Measurements from ENCODE around the gene PARP4.
"Not testable (repeated sequence)": the region's sequence is repeated elsewhere in the genome, so short reads cannot be mapped to it uniquely, and the experiment has no call there.

Gene PARP4

DNA sequence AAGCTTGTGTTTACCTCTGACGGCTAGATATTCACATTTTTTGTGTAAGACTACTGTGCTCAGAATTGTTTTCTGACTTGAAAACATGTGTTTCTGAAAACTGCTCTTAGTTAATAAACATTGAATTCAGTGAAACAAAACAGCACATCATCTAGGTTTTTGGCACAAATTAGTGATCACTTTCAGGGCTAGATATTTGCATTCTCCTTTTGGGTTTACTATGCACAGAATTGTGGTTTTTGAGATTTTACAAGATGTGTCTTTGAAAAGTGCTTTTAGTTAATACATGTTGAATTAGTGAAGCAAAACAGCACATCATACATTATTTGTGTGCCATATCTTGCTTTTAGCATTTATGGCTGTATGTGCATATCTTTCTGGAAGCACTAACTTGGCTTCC, 8.2 kb upstream of the PARP4 start:
- Mint-ChIP-seq H3K36me3 (ENCODE audit: low read depth) (no peaks in the 10 kb centered on the region), H3K4me1 (ENCODE audit: low read depth) (peaks cover 2% of the 10 kb centered on the region), H3K27ac (no peak overlapping the region), H3K9me3 (no peaks in the 10 kb centered on the region), H3K4me3 (no peak overlapping the region), H3K27me3 (ENCODE audit: low read depth) (peaks cover 6% of the 10 kb centered on the region)
- DNase-seq (ENCODE audit: low spot score): no peak

- no peaks in the 10 kb centered on the region for H3K9me3 Mint-ChIP-seq
- H3K27me3 Mint-ChIP-seq (ENCODE audit: low read depth): peaks cover 8% of the 10 kb centered on the region
- no peak overlapping the region for H3K4me3 Mint-ChIP-seq
- no peaks in the 10 kb centered on the region for H3K36me3 Mint-ChIP-seq (ENCODE audit: low read depth)
- DNase-seq (ENCODE audit: low spot score): no peak
- no peak overlapping the region for H3K27ac Mint-ChIP-seq
- H3K4me1 Mint-ChIP-seq (ENCODE audit: low read depth): peaks cover 10% of the 10 kb centered on the region
These were observed 4.3 kb upstream of the PARP4 start for GRCh38 chr13:24516919-24517318.

GRCh38 chr13:24512908-24513213, 283 bp upstream of the PARP4 start:
- Mint-ChIP-seq H3K27me3 (ENCODE audit: low read depth) (peaks cover 8% of the 10 kb centered on the region), H3K27ac (peak overlapping the region; percentile 81), H3K4me1 (ENCODE audit: low read depth) (peaks cover 20% of the 10 kb centered on the region), H3K4me3 (peak overlapping the region; percentile 91), H3K9me3 (no peaks in the 10 kb centered on the region), H3K36me3 (ENCODE audit: low read depth) (peaks cover 14% of the 10 kb centered on the region)
- no peak for DNase-seq (ENCODE audit: low spot score)

DNA sequence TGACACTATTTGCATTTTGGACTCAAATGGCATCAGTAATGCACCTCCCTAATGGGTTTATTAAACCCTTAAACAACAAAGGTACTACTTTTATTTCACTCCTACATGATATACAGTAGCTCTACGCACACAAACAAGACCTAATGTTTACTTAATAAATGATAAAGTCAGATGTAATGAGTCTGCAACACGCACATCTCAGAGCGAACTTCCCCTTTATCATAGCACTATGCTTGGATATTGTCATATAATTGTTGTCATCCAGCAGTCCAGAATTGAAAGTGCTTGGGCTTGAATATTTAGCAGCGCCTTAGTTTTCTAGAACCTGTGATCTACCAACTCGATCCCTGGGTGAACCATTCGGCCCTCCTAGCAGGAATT, 772 bp downstream of the PARP4 start:
- peaks cover 8% of the 10 kb centered on the region for H3K27me3 Mint-ChIP-seq (ENCODE audit: low read depth)
- H3K36me3 Mint-ChIP-seq (ENCODE audit: low read depth): peaks cover 21% of the 10 kb centered on the region
- peak overlapping the region; percentile 91 for H3K4me3 Mint-ChIP-seq
- peaks cover 22% of the 10 kb centered on the region for H3K4me1 Mint-ChIP-seq (ENCODE audit: low read depth)
- no peaks in the 10 kb centered on the region for H3K9me3 Mint-ChIP-seq
- peak overlapping the region; percentile 81 for H3K27ac Mint-ChIP-seq
- DNase-seq (ENCODE audit: low spot score): no peak

DNA sequence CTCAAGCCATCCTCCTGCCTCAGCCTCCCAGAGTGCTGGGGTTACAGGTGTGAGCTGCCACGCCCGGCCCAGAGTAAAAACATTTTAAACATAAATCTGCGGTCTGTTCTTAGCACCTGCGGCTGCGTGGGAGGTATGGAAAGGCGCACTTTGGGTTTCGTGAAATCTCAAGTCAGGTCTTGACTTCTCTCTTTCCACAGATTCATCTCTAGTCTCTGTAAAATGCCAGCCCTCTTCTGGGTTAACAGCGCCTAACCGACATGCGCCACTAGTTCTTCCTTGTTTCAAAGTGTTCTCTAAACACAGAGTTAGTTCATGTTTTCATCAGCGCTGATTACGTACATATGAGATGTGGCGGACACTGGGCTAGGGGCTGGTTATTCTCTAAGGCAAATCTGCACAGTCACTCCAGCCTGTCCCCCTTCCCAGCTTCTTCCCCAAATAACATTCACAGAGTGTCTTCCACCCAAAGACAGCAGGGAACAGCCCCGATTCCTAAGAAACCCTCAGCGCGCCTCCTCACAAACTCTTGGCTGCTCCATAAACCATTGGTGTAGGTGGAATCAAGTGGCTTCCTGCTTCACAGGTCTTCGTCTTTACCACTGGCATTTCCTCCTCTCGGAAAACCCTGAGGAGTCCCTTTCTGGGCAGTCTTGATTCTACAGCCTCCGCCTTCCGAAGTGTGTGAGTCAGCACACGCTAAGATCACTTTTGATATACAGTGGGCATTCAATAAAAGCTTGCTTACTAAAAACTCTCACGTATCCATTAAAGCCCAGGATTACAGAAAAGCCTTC, 1.4 kb downstream of the PARP4 start:
- peak; percentile 75 for DNase-seq (ENCODE audit: low spot score)
- no peaks in the 10 kb centered on the region for H3K9me3 Mint-ChIP-seq
- H3K36me3 Mint-ChIP-seq (ENCODE audit: low read depth): peaks cover 24% of the 10 kb centered on the region
- peaks cover 8% of the 10 kb centered on the region for H3K27me3 Mint-ChIP-seq (ENCODE audit: low read depth)
- peak overlapping the region; percentile 81 for H3K27ac Mint-ChIP-seq
- H3K4me1 Mint-ChIP-seq (ENCODE audit: low read depth): peaks cover 22% of the 10 kb centered on the region
- H3K4me3 Mint-ChIP-seq: peak overlapping the region; percentile 91

- no peak overlapping the region for H3K27ac Mint-ChIP-seq
- no peaks in the 10 kb centered on the region for H3K27me3 Mint-ChIP-seq (ENCODE audit: low read depth)
These were observed 5.8 kb downstream of the PARP4 start for GRCh38 chr13:24506698-24507335.

GRCh38 chr13:24506283-24506682, 6.3 kb downstream of the PARP4 start:
- H3K27me3 Mint-ChIP-seq (ENCODE audit: low read depth); H3K4me3 Mint-ChIP-seq; DNase-seq (ENCODE audit: low spot score); H3K9me3 Mint-ChIP-seq; H3K27ac Mint-ChIP-seq: not testable (repeated sequence)
- Mint-ChIP-seq H3K4me1 (ENCODE audit: low read depth) (peaks cover 21% of the 10 kb centered on the region), H3K36me3 (ENCODE audit: low read depth) (peaks cover 41% of the 10 kb centered on the region)

More at GRCh38 chr13:24506698-24507335, 5.8 kb downstream of the PARP4 start:
- Mint-ChIP-seq H3K36me3 (ENCODE audit: low read depth) (peaks cover 41% of the 10 kb centered on the region), H3K9me3 (no peaks in the 10 kb centered on the region), H3K4me1 (ENCODE audit: low read depth) (peaks cover 25% of the 10 kb centered on the region), H3K4me3 (no peak overlapping the region)
- no peak for DNase-seq (ENCODE audit: low spot score)

- Mint-ChIP-seq H3K4me3 (no peak overlapping the region), H3K9me3 (no peaks in the 10 kb centered on the region), H3K27me3 (ENCODE audit: low read depth) (no peaks in the 10 kb centered on the region), H3K27ac (no peak overlapping the region), H3K36me3 (ENCODE audit: low read depth) (peaks cover 39% of the 10 kb centered on the region), H3K4me1 (ENCODE audit: low read depth) (peaks cover 16% of the 10 kb centered on the region)
- no peak for DNase-seq (ENCODE audit: low spot score)
These were observed 6.8 kb downstream of the PARP4 start for GRCh38 chr13:24505756-24506155.

GRCh38 chr13:24505256-24505655, 7.3 kb downstream of the PARP4 start:
- DNase-seq (ENCODE audit: low spot score): no peak
- Mint-ChIP-seq H3K36me3 (ENCODE audit: low read depth) (peaks cover 39% of the 10 kb centered on the region), H3K4me1 (ENCODE audit: low read depth) (peaks cover 14% of the 10 kb centered on the region), H3K9me3 (no peaks in the 10 kb centered on the region), H3K27me3 (ENCODE audit: low read depth) (no peaks in the 10 kb centered on the region), H3K4me3 (no peak overlapping the region), H3K27ac (no peak overlapping the region)

- Mint-ChIP-seq H3K4me3 (no peak overlapping the region), H3K4me1 (ENCODE audit: low read depth) (peaks cover 14% of the 10 kb centered on the region), H3K9me3 (no peaks in the 10 kb centered on the region), H3K27ac (no peak overlapping the region), H3K27me3 (ENCODE audit: low read depth) (no peaks in the 10 kb centered on the region), H3K36me3 (ENCODE audit: low read depth) (peaks cover 41% of the 10 kb centered on the region)
- DNase-seq (ENCODE audit: low spot score): no peak
These were observed 9.2 kb downstream of the PARP4 start for GRCh38 chr13:24503379-24503696.

DNA sequence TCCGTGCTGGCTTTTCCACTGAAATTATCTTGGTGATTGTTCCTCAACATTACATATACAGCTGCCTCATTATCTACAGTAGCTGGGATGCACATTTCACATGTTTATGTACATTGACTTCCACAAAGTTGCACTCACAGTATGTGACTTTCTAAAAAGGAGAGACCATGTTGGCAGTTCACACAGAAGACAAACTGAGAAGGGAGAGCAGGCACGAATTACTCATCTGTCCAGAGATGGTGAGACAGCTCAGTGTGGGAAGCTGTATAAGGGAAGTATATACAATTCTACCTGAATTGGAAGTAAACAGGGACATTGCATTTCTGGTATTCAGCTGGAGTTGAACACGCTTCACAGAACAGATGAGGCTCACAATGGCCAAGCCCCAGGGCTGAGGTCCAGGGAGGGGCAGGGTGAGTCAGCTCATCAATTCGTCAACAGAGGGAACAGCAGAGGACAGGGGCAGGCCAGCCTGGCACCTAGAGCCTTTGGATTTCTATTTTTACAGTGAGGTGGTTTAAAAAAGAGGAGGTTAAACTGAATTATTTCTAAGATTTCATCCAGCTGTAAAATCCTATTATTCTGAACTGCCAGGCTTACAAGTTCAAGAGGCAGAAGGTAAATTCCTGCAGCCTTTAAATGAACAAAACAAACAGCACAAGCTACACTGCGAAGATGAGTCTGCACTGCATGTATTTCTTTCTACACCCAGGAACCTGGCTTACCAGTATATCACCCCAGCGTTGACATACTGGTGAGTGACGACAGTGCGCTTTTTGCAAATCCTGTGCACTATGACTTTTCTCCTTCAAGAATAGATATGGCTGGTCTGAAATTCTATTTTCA, 9.8 kb downstream of the PARP4 start:
- Mint-ChIP-seq H3K4me3 (no peak overlapping the region), H3K9me3 (no peaks in the 10 kb centered on the region), H3K27me3 (ENCODE audit: low read depth) (no peaks in the 10 kb centered on the region), H3K36me3 (ENCODE audit: low read depth) (peaks cover 41% of the 10 kb centered on the region), H3K4me1 (ENCODE audit: low read depth) (peaks cover 14% of the 10 kb centered on the region), H3K27ac (no peak overlapping the region)
- DNase-seq (ENCODE audit: low spot score): no peak

GRCh38 chr13:24500977-24501376, 11.6 kb downstream of the PARP4 start:
- DNase-seq (ENCODE audit: low spot score): no peak
- no peaks in the 10 kb centered on the region for H3K27me3 Mint-ChIP-seq (ENCODE audit: low read depth)
- peaks cover 41% of the 10 kb centered on the region for H3K36me3 Mint-ChIP-seq (ENCODE audit: low read depth)
- H3K27ac Mint-ChIP-seq: no peak overlapping the region
- H3K4me3 Mint-ChIP-seq: no peak overlapping the region
- H3K9me3 Mint-ChIP-seq: no peaks in the 10 kb centered on the region
- peaks cover 11% of the 10 kb centered on the region for H3K4me1 Mint-ChIP-seq (ENCODE audit: low read depth)

DNA sequence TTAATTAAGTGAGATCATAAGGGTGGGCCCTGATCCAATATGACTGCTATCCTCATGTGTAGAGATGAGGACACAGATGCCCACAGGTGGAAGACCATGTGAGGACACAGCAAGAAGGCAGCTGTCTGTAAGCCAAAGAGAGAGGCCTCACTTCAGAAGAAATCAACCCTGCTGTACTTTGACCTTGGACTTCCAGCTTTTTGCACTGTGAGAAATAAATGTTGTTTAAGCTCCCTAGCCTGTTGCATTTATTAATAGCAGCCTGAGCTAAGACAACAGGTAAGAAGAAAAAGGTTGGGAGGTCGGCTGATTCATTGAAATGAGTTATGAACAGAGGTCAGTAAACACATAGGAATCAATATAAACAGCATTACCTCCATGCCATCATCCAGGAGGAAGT, 14.8 kb downstream of the PARP4 start:
- Mint-ChIP-seq H3K36me3 (ENCODE audit: low read depth) (peaks cover 55% of the 10 kb centered on the region), H3K27me3 (ENCODE audit: low read depth) (no peaks in the 10 kb centered on the region), H3K27ac (no peak overlapping the region), H3K4me3 (no peak overlapping the region), H3K9me3 (no peaks in the 10 kb centered on the region), H3K4me1 (ENCODE audit: low read depth) (peaks cover 4% of the 10 kb centered on the region)
- no peak for DNase-seq (ENCODE audit: low spot score)

DNA sequence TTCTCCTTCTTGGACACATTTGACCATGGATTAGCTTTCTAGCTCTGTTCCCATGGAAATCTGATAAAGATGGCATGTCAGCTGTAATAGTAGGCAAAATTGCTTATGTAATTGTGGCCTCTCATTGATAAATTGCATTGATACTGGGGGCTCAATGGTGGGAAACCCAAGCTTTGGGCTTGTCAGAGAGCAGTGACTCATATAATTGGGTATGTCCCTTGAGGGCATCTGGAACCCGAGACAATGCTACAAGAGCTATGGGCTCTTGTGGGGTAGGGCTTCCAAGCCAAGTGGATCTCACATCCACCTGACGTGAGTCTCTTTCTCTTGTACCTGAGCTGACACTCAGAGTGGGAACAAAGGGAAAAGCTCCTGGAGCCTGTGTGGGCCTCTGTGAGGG, 16.3 kb downstream of the PARP4 start:
- not testable (repeated sequence) for DNase-seq (ENCODE audit: low spot score); H3K9me3 Mint-ChIP-seq; H3K4me3 Mint-ChIP-seq; H3K4me1 Mint-ChIP-seq (ENCODE audit: low read depth); H3K27me3 Mint-ChIP-seq (ENCODE audit: low read depth); H3K27ac Mint-ChIP-seq
- peaks cover 54% of the 10 kb centered on the region for H3K36me3 Mint-ChIP-seq (ENCODE audit: low read depth)

Measured in T-helper 2 cell treated with Interferon-gamma antibody and Interleukin-4, amounts not matched to agents 5 μg/mL and 100 μg/mL, for 36 hours (primary cell).